BLaER1 (cell line): Measurements from ENCODE around the gene CT83.

Source experiments
- H3K27ac ChIP-seq: shearing (Covaris generic); formaldehyde crosslinking; 2 replicates; pipeline ENCODE4 v1.8.1; 2022
- H3K27me3 ChIP-seq: shearing (Covaris generic); formaldehyde crosslinking; 2 replicates; pipeline ENCODE4 v1.8.1; 2022
- H3K36me3 ChIP-seq: shearing (Covaris generic); formaldehyde crosslinking; 2 replicates; pipeline ENCODE4 v1.8.1; 2022
- H3K4me1 ChIP-seq: shearing (Covaris generic); formaldehyde crosslinking; 2 replicates; pipeline ENCODE4 v1.8.1; 2022
- H3K4me2 ChIP-seq: shearing (Covaris generic); formaldehyde crosslinking; 2 replicates; pipeline ENCODE4 v1.8.1; 2022
- H3K4me3 ChIP-seq: shearing (Covaris generic); formaldehyde crosslinking; 2 replicates; pipeline ENCODE4 v1.8.1; 2022
- H3K9ac ChIP-seq: shearing (Covaris generic); formaldehyde crosslinking; 2 replicates; pipeline ENCODE4 v1.8.1; 2022
- H3K9me3 ChIP-seq: shearing (Covaris generic); formaldehyde crosslinking; 2 replicates; pipeline ENCODE4 v1.8.1; 2022
- H4K20me1 ChIP-seq: shearing (Covaris generic); formaldehyde crosslinking; 2 replicates; pipeline ENCODE4 v1.8.1; 2022
- Cebpa-rat ChIP-seq: shearing (Covaris generic); IDR thresholded peaks from 2 replicates; pipeline ENCODE4 v1.8.1; 2022

The CT83 gene

GRCh38 chrX:116413273-116413672 lies 49.5 kb downstream of the CT83 start:
- no peak for TF ChIP-seq Cebpa-rat
- no peak overlapping the region for H3K27ac ChIP-seq

More at GRCh38 chrX:116413273-116413672, 49.5 kb downstream of the CT83 start:
- H4K20me1 ChIP-seq: no peaks in the 10 kb centered on the region
- H3K27me3 ChIP-seq: peaks cover 61% of the 10 kb centered on the region
- no peak overlapping the region for H3K9ac ChIP-seq
- peaks cover 18% of the 10 kb centered on the region for H3K9me3 ChIP-seq
- no peak overlapping the region for H3K4me2 ChIP-seq
- no peaks in the 10 kb centered on the region for H3K36me3 ChIP-seq
- H3K4me1 ChIP-seq: no peaks in the 10 kb centered on the region
- H3K4me3 ChIP-seq: no peak overlapping the region
